A549 (cell line): ENCODE measurements around the gene SLC36A1. TPM values are rescaled to one million over a fixed set of nuclear protein-coding genes. Genes with fewer than 3 reads are reported as not detected.
"Not testable (repeated sequence)": the region's sequence is repeated elsewhere in the genome, so short reads cannot be mapped to it uniquely, and the experiment has no call there.

Experiments used
- ATAC-seq, 2 experiments: fragments of 200-7000 bp in 1 of 2; fragments of >200 bp in 1 of 2; cut with Nextera tagmentation in 1 of 2; cut with Tn5 transposase in 1 of 2; 3 replicates each; pipeline versions ENCODE4 v1.8.0 to v1.9.1; 2018 to 2020; ENCODE audit warnings: mild to moderate bottlenecking in 1 of 2, moderate library complexity in 1 of 2
- CTCF ChIA-PET: fragments of 300-600 bp; sonication (Branson Sonifier 250); formaldehyde crosslinking; extraction: SDS; loops from one replicate; lab custom pipeline; 2021; ENCODE audit warnings: antibody characterized with exemption, inconsistent platforms; lab: Yijun Ruan, JAX
- POLR2A ChIA-PET: fragments of 350-600 bp; formaldehyde crosslinking; extraction: SDS; loops from one replicate; lab custom pipeline; 2021; ENCODE audit warnings: antibody characterized with exemption, inconsistent platforms; lab: Yijun Ruan, JAX
- DNase-seq, 2 experiments: peaks; one replicate each; pipeline versions ENCODE4 v3.0.0 to v3.0.0-alpha.2; 2011 to 2016; ENCODE audit warnings: low read depth in 1 of 2, low spot score in 1 of 2
- FAIRE-seq: peaks from 2 replicates; lab custom pipeline; 2011; peaks lifted over from hg19 to GRCh38; lab: Jason Lieb, UNC
- H3K27ac ChIP-seq, 2 experiments: fragments of >200 bp; sonication (Bioruptor Twin); formaldehyde crosslinking; 3 replicates each; pipeline ENCODE4 v1.5.1; 2016 to 2017
- H3K4me1 ChIP-seq: fragments of >200 bp; sonication (Bioruptor Twin); formaldehyde crosslinking; 3 replicates; pipeline ENCODE4 v1.6.1; 2016
- H3K4me2 ChIP-seq: fragments of >200 bp; sonication (Bioruptor Twin); formaldehyde crosslinking; 3 replicates; pipeline ENCODE4 v1.6.1; 2016
- H3K4me3 ChIP-seq: fragments of >200 bp; sonication (Bioruptor Twin); formaldehyde crosslinking; 3 replicates; pipeline ENCODE4 v1.5.1; 2016
- H3K9me3 ChIP-seq: fragments of >200 bp; sonication (Bioruptor Twin); formaldehyde crosslinking; 3 replicates; pipeline ENCODE4 v1.6.1; 2016
- ATOH8 ChIP-seq: fragments of 250-450 bp; sonication (Bioruptor Pico); IDR thresholded peaks from 2 replicates; pipeline ENCODE4 v1.5.0; 2020; ENCODE audit warnings: low read depth, mild to moderate bottlenecking, moderate library complexity
- CBX2 ChIP-seq: fragments of 200-600 bp; sonication (generic); IDR thresholded peaks from 2 replicates; pipeline ENCODE4 v1.6.1; 2016; ENCODE audit warnings: low read depth, mild to moderate bottlenecking, borderline replicate concordance
- CHD2 ChIP-seq: fragments of 150-350 bp; IDR thresholded peaks from 2 replicates; pipeline ENCODE4 v1.6.1; 2014; ENCODE audit warnings: low read length; ENCODE audit not compliant: partially characterized antibody
- EHMT2 ChIP-seq: fragments of 200-600 bp; sonication (generic); IDR thresholded peaks from 2 replicates; pipeline ENCODE4 v1.6.1; 2016; ENCODE audit warnings: antibody characterized with exemption, low read depth, mild to moderate bottlenecking, moderate library complexity
- ELK1 ChIP-seq: fragments of 150-350 bp; IDR thresholded peaks from 2 replicates; pipeline ENCODE4 v1.6.1; 2014; ENCODE audit warnings: low read depth, mild to moderate bottlenecking, low read length
- EP300 ChIP-seq, 2 experiments: fragments of >200 bp; sonication (Bioruptor Twin); formaldehyde crosslinking; IDR thresholded peaks; 2 replicates in 1 of 2; 3 replicates in 1 of 2; pipeline ENCODE4 v1.6.1; 2016 to 2017
- FOSB ChIP-seq: fragments of 250-450 bp; sonication (Bioruptor Pico); IDR thresholded peaks from 2 replicates; pipeline ENCODE4 v1.5.0; 2020; ENCODE audit warnings: mild to moderate bottlenecking, moderate library complexity
- FOSL2 ChIP-seq, 2 experiments: fragments of 450-650 bp in 1 of 2; fragments of >200 bp in 1 of 2; sonication (Bioruptor Twin) in 1 of 2; formaldehyde crosslinking; IDR thresholded peaks; 2 replicates each; pipeline versions ENCODE4 v1.5.0 to v1.6.1; 2016 to 2020; ENCODE audit warnings: mild to moderate bottlenecking in 1 of 2, moderate library complexity in 1 of 2
- HDAC2 ChIP-seq: fragments of 200-600 bp; sonication (generic); IDR thresholded peaks from 2 replicates; pipeline ENCODE4 v1.6.1; 2016
- HES2 ChIP-seq: fragments of >200 bp; sonication (Bioruptor Twin); formaldehyde crosslinking; IDR thresholded peaks from 2 replicates; pipeline ENCODE4 v1.6.1; 2016
- HEYL ChIP-seq: fragments of 250-450 bp; sonication (Bioruptor Pico); IDR thresholded peaks from 2 replicates; pipeline ENCODE4 v1.8.0; 2021; ENCODE audit warnings: mild to moderate bottlenecking, moderate library complexity
- HOXB13 ChIP-seq: fragments of 250-450 bp; sonication (Bioruptor Pico); IDR thresholded peaks from 2 replicates; pipeline ENCODE4 v1.5.0; 2020; ENCODE audit warnings: low read depth, mild to moderate bottlenecking, moderate library complexity
- JUN ChIP-seq, 2 experiments: fragments of >200 bp; sonication (Bioruptor Twin); formaldehyde crosslinking; IDR thresholded peaks; 2 replicates in 1 of 2; 3 replicates in 1 of 2; pipeline ENCODE4 v1.6.1; 2016 to 2017
- MAZ ChIP-seq: fragments of 150-350 bp; IDR thresholded peaks from 2 replicates; pipeline ENCODE4 v1.6.1; 2014; ENCODE audit warnings: antibody characterized with exemption, low read depth, low read length, borderline replicate concordance
- NFE2L2 ChIP-seq: fragments of 150-350 bp; conservative IDR thresholded peaks from 2 replicates; pipeline ENCODE4 v1.6.1; 2014; ENCODE audit warnings: low read length
- NPAS2 ChIP-seq: fragments of 250-450 bp; sonication (Bioruptor Pico); IDR thresholded peaks from 2 replicates; pipeline ENCODE4 v1.8.0; 2022; ENCODE audit warnings: mild to moderate bottlenecking, moderate library complexity, borderline replicate concordance
- NR3C1 ChIP-seq: fragments of >200 bp; sonication (Bioruptor Twin); formaldehyde crosslinking; IDR thresholded peaks from 3 replicates; pipeline ENCODE4 v1.6.1; 2017
- POLR2AphosphoS2 ChIP-seq: conservative IDR thresholded peaks from 2 replicates; pipeline ENCODE4 v1.6.1; 2012; ENCODE audit warnings: low read length, improper control_type of control experiment, inconsistent platforms
- REST ChIP-seq: fragments of 200-600 bp; sonication (generic); IDR thresholded peaks from 2 replicates; pipeline ENCODE4 v1.6.1; 2016; ENCODE audit warnings: antibody characterized with exemption, mild to moderate bottlenecking, moderate library complexity
- RNF2 ChIP-seq: fragments of 200-600 bp; sonication (generic); IDR thresholded peaks from 2 replicates; pipeline ENCODE4 v1.6.1; 2016; ENCODE audit warnings: low read depth, mild to moderate bottlenecking, antibody characterized with exemption, moderate library complexity, borderline replicate concordance
- SREBF2 ChIP-seq: fragments of 450-650 bp; IDR thresholded peaks from 2 replicates; pipeline ENCODE4 v1.6.1; 2014; ENCODE audit warnings: mild to moderate bottlenecking, moderate library complexity
- TP53 ChIP-seq: fragments of 250-450 bp; sonication (Bioruptor Pico); IDR thresholded peaks from 2 replicates; pipeline ENCODE4 v1.5.0; 2021; ENCODE audit warnings: mild to moderate bottlenecking, moderate library complexity
- ZC3H11A ChIP-seq: fragments of 450-650 bp; IDR thresholded peaks from 2 replicates; pipeline ENCODE4 v1.6.1; 2014; ENCODE audit warnings: antibody characterized with exemption, mild to moderate bottlenecking
- WGBS: methylation state at CpG from one replicate; pipeline ENCODE4 v1.1.6; 2017; ENCODE audit errors: missing lambda C conversion rate; 5-methylcytosine and 5-hydroxymethylcytosine counted together
- polyA plus RNA-seq, 4 experiments: library from polyadenylated mRNA; depleted of rRNA in 3 of 4; stranded (reverse); fragments of >200 nt; fragmentation: RNase III in 1 of 4; extraction: RNeasy Plus Mini Kit Qiagen cat#74134 plus additional on column Dnase treatment in 1 of 4; gene quantifications; 2 replicates in 3 of 4; 3 replicates in 1 of 4; pipeline ENCODE4 v1.2.3, GENCODE V29; 2011 to 2017

The SLC36A1 gene
- polyA plus RNA-seq, 2 of the 4 experiments (the other 2 are of a cell fraction): 7.4 to 10.8 TPM

GRCh38 chr5:151499501-151500035 lies 52.2 kb downstream of the SLC36A1 start (continued):
- no peak for TF ChIP-seq HES2

- TF ChIP-seq JUN (IDR thresholded peaks at IDR 0.05): no peak
- TF ChIP-seq ZC3H11A: no peak
- TF ChIP-seq CBX2: no peak
- TF ChIP-seq MAZ: no peak
- TF ChIP-seq SREBF2: no peak
- no peak for TF ChIP-seq FOSL2 (IDR thresholded peaks at IDR 0.05)
- no peak for TF ChIP-seq FOSL2 (CRISPR knock-in tag; IDR thresholded peaks at IDR 0.05)
- no peak for TF ChIP-seq ELK1
- TF ChIP-seq HDAC2: no peak
- TF ChIP-seq HOXB13: no peak
- ATAC-seq: no peak
- no peak overlapping the region for H3K4me3 ChIP-seq
- no peak for DNase-seq
- CTCF ChIA-PET: interaction anchor here (2.2 to 3.9 kb wide), 2 partner anchors 56 to 148 kb away, joined by 10 to 13 read pairs; partner anchors contain the start of gene SLC36A1
- no peak for FAIRE-seq
- H3K9me3 ChIP-seq: no peaks in the 10 kb centered on the region
- no peak overlapping the region for H3K27ac ChIP-seq
- no peak overlapping the region for H3K4me2 ChIP-seq
- no peaks in the 10 kb centered on the region for H3K4me1 ChIP-seq
- WGBS: 61% methylated on average over 4 of the region's 4 CpGs
- POLR2A ChIA-PET: no interaction called here
Measured at GRCh38 chr5:151504006-151504405, 56.6 kb downstream of the SLC36A1 start.

- FAIRE-seq, DNase-seq, H3K4me2 ChIP-seq, H3K4me1 ChIP-seq, H3K27ac ChIP-seq, POLR2A ChIA-PET, H3K9me3 ChIP-seq, H3K4me3 ChIP-seq, ATAC-seq: not testable (repeated sequence)
- CTCF ChIA-PET: interaction anchor here (0.6 to 3.0 kb wide), 4 partner anchors 60 to 233 kb away, joined by 3 to 13 read pairs (median 4); partner anchors contain the start of gene SLC36A1
- WGBS: 84% methylated on average over 10 of the region's 10 CpGs
Measured at GRCh38 chr5:151508308-151508707, 60.9 kb downstream of the SLC36A1 start.

- no peak overlapping the region for H3K27ac ChIP-seq
- H3K4me3 ChIP-seq: no peak overlapping the region
- no peak overlapping the region for H3K4me2 ChIP-seq
- ChIA-PET POLR2A (no interaction called here), CTCF (interaction anchor here (0.6 to 3.0 kb wide), 4 partner anchors 61 to 232 kb away, joined by 3 to 13 read pairs (median 4); partner anchors contain the start of gene SLC36A1)
- H3K9me3 ChIP-seq: no peaks in the 10 kb centered on the region
- TF ChIP-seq POLR2AphosphoS2 (no peak), TP53 (no peak), EP300 (IDR thresholded peaks at IDR 0.05) (no peak), HDAC2 (no peak), FOSB (CRISPR knock-in tag) (no peak), NFE2L2 (no peak), NR3C1 (no peak), RNF2 (no peak), HEYL (CRISPR knock-in tag) (no peak), ELK1 (no peak), ATOH8 (no peak), REST (no peak), CHD2 (no peak), NPAS2 (no peak), EHMT2 (no peak)
- WGBS: 83% methylated on average over 5 of the region's 5 CpGs
- H3K4me1 ChIP-seq: no peaks in the 10 kb centered on the region
- ATAC-seq (no peak), DNase-seq (no peak), FAIRE-seq (no peak)
Measured at GRCh38 chr5:151509231-151509630, 61.8 kb downstream of the SLC36A1 start.
